Right lobe of liver (tissue), 6 donors: ENCODE measurements around the gene SH3PXD2A. TPM values are rescaled to one million over a fixed set of nuclear protein-coding genes. Genes with fewer than 3 reads are reported as not detected.
A peak's percentile ranks its signal among the peaks of the same experiment; 100 is the strongest.
"Not testable (repeated sequence)": the region's sequence is repeated elsewhere in the genome, so short reads cannot be mapped to it uniquely, and the experiment has no call there.

Source experiments
- ATAC-seq, 4 donors: fragments of 200-7000 bp; cut with Tn5 transposase; one replicate each; pipeline ENCODE4 v1.9.1; 2020; ENCODE audit warnings: mild to moderate bottlenecking in 4 of 4, moderate library complexity in 4 of 4
- DNase-seq, 3 donors: peaks; one replicate each; pipeline ENCODE4 v3.0.0-alpha.2; 2020
- H3K27ac ChIP-seq, 3 donors: fragments of 200-600 bp; one replicate each; pipeline ENCODE4 v1.8.0; 2022
- H3K27me3 ChIP-seq, 2 donors: fragments of 200-600 bp; one replicate each; pipeline ENCODE4 v1.8.0; 2022
- H3K36me3 ChIP-seq, 4 donors: fragments of 200-600 bp; sonication (generic) in 1 of 4; one replicate each; pipeline versions ENCODE4 v1.5.1 to v1.8.0; 2017 to 2022; ENCODE audit warnings: control low read depth in 1 of 4
- H3K4me1 ChIP-seq, 4 donors: fragments of 200-600 bp; sonication (generic) in 1 of 4; one replicate each; pipeline versions ENCODE4 v1.5.1 to v1.8.0; 2017 to 2022; ENCODE audit warnings: control low read depth in 1 of 4
- H3K4me3 ChIP-seq, 3 donors: fragments of 200-600 bp; one replicate each; pipeline ENCODE4 v1.8.0; 2022
- H3K9me3 ChIP-seq, 4 donors: fragments of 200-600 bp; sonication (generic) in 1 of 4; one replicate each; pipeline versions ENCODE4 v1.5.1 to v1.8.0; 2017 to 2022; ENCODE audit warnings: control low read depth in 1 of 4
- POLR2A ChIP-seq: fragments of 450-650 bp; IDR thresholded peaks from one replicate; pipeline ENCODE4 v1.6.1; 2017; ENCODE audit warnings: antibody characterized with exemption, mild to moderate bottlenecking
- WGBS: methylation state at CpG from one replicate; pipeline ENCODE4 v1.1.6; 2018; ENCODE audit warnings: low coverage, low lambda C conversion rate; ENCODE audit not compliant: insufficient coverage; ENCODE audit errors: missing lambda C conversion rate; 5-methylcytosine and 5-hydroxymethylcytosine counted together
- intact Hi-C, 2 donors: fragments of 100-400 bp; cut with DNase I; formaldehyde crosslinking; loops; one replicate each; pipeline versions ENCODE4 v1.11.2 to v1.14.1; 2022
- total RNA-seq, 6 experiments: library from RNA; depleted of rRNA in 2 of 6; stranded (reverse); fragments of >200 nt in 2 of 6; fragmentation: NEBNext Ultra II Directional in 3 of 6; extraction: Animal tissue kit (Norgen Biotek cat#: 25700) in 3 of 6; gene quantifications; one replicate each; pipeline versions ENCODE4 v1.1.0 to v1.2.4, GENCODE V29; 2016 to 2023
- TF ChIP-seq, protein P1 (sequence below), 4 donors: fragments of 200-600 bp in 3 of 4; fragments of 450-650 bp in 1 of 4; IDR thresholded peaks; one replicate each; pipeline versions ENCODE4 v1.5.1 to v1.8.0; 2016 to 2022; ENCODE audit warnings: antibody characterized with exemption in 4 of 4, mild to moderate bottlenecking in 2 of 4
- donor health status: DM: no; HTN: yes; CAD: no.
- donor health status: DM: no; HTN: no; CAD: no.
- donor health status: DM: no; HTN: no; CAD: no.
- donor health status: DM: no; HTN: yes; CAD: no.
- donor health status: DM: no; HTN: yes; CAD: no.

SH3PXD2A gene
- total RNA-seq, 6 experiments from 2014 or later: 3.0 to 38.3 (median 10.0) TPM

DNA sequence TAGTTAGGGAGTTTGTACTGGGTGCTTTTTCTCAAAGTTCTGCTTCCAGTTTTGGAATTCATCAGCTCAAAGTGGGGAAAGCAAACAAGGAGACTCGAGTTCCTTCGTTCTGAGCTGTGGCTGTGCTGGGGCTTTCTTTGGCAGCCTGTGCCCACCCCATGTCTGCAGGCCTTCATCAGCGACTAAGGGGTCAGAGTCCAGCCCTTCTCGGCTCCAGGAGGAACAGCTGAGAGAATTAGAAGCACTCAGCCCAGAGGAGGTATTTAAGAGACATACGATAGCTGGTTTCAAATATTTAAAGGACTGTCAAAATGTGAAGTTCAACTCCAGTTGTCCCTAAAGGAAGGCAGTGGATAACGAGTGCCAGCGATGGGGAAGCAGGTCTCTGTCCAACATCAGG is 41.3 kb downstream of the SH3PXD2A start:
- Histone ChIP-seq H3K4me1 (peaks cover 0 to 43% (median 17%) of the 10 kb centered on the region in 4 donors), H3K36me3 (no peaks in the 10 kb centered on the region), H3K27ac (no peak overlapping the region), H3K27me3 (no peaks in the 10 kb centered on the region), H3K4me3 (no peak overlapping the region), H3K9me3 (no peaks in the 10 kb centered on the region)
- ATAC-seq: no peak
- 57% methylated on average over 6 of the region's 7 CpGs for WGBS
- DNase-seq: peak in 1 of 3 donors; percentile 13
- intact Hi-C loops: no loop called here
- no peak for TF ChIP-seq POLR2A
- TF ChIP-seq, protein P1, sequence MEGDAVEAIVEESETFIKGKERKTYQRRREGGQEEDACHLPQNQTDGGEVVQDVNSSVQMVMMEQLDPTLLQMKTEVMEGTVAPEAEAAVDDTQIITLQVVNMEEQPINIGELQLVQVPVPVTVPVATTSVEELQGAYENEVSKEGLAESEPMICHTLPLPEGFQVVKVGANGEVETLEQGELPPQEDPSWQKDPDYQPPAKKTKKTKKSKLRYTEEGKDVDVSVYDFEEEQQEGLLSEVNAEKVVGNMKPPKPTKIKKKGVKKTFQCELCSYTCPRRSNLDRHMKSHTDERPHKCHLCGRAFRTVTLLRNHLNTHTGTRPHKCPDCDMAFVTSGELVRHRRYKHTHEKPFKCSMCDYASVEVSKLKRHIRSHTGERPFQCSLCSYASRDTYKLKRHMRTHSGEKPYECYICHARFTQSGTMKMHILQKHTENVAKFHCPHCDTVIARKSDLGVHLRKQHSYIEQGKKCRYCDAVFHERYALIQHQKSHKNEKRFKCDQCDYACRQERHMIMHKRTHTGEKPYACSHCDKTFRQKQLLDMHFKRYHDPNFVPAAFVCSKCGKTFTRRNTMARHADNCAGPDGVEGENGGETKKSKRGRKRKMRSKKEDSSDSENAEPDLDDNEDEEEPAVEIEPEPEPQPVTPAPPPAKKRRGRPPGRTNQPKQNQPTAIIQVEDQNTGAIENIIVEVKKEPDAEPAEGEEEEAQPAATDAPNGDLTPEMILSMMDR (IDR thresholded peaks at IDR 0.05): no peak

DNA sequence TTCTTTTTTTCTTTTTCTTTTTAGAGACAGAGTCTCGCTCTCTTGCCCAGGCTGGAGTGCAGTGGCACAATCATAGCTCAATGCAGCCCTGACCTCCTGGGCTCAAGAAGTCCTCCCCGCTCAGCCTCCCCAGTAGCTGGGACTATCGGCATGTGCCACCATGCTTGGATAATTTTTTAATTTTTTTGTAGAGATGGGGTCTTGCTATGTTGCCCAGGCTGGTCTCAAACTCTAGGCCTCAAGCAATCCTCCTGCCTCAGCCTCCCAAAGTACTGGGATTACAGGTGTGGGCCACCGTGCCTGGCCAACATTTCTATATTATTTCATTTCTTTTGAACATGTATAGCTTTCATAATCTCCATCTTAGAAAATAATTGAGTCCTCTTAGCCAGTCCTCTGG is 42.1 kb downstream of the SH3PXD2A start:
- H3K9me3 ChIP-seq, intact Hi-C loops, H3K27me3 ChIP-seq, H3K36me3 ChIP-seq, H3K4me3 ChIP-seq, H3K27ac ChIP-seq, ATAC-seq: not testable (repeated sequence)
- DNase-seq: peak in 1 of 3 donors; percentile 5
- H3K4me1 ChIP-seq: peaks cover 0 to 42% (median 15%) of the 10 kb centered on the region in 4 donors
- WGBS: 90% methylated on average over 4 of the region's 4 CpGs

DNA sequence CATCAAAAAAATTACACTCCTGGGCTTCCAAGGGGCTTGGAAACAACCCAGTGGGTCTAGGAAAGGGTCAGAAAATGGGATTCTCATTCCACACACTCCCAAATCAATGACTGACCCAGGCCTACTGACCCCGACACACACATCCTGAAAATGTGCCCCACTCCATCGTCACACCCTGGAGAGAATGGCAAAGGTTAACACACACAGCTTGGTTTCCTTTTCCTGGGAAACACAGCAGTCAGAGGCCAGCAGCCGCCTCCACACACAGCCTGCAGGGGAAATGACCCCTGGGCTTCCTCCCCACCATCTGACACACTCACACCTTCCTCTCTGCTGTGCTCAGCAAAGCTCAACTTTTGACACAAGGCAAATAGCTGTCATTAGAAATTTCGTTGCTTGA is 42.9 kb downstream of the SH3PXD2A start:
- H3K27me3 ChIP-seq: no peaks in the 10 kb centered on the region
- DNase-seq: peak; percentile 60 to 63 (median 60)
- peak; percentile 74 to 88 (median 77) for ATAC-seq
- intact Hi-C loops: no loop called here
- TF ChIP-seq POLR2A: no peak
- TF ChIP-seq, protein P1 (IDR thresholded peaks at IDR 0.05): peak in 1 of 4 donors; percentile 6
- no peaks in the 10 kb centered on the region for H3K36me3 ChIP-seq
- H3K4me3 ChIP-seq: no peak overlapping the region
- peak overlapping the region; percentile 7 to 48 (median 46) for H3K27ac ChIP-seq
- WGBS: 3% methylated on average over 4 of the region's 4 CpGs
- no peaks in the 10 kb centered on the region for H3K9me3 ChIP-seq
- H3K4me1 ChIP-seq: peaks cover 0 to 40% (median 14%) of the 10 kb centered on the region in 4 donors

DNA sequence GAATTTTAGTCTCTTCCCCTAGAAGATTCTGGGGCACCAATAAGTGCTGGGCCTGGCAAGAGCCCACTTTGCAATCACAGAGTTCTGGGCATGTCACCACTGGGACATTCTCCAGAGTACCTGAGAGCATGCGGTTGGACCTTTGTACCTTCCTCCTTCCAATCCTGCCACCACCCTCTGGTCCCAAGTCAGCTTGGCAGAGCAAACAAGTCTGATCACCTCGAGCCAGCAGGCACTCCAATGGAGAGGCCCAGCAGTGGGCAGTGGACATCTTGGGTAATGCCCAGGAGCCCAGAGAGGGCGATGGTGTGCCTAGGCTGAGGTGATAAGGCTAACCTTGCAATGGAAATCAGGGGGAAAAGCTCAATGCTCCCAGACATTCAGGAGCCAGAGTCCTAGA is 43.4 kb downstream of the SH3PXD2A start:
- peak overlapping the region; percentile 7 to 48 (median 46) for H3K27ac ChIP-seq
- ATAC-seq: peak; percentile 84 to 96 (median 86)
- intact Hi-C loops: no loop called here

DNA sequence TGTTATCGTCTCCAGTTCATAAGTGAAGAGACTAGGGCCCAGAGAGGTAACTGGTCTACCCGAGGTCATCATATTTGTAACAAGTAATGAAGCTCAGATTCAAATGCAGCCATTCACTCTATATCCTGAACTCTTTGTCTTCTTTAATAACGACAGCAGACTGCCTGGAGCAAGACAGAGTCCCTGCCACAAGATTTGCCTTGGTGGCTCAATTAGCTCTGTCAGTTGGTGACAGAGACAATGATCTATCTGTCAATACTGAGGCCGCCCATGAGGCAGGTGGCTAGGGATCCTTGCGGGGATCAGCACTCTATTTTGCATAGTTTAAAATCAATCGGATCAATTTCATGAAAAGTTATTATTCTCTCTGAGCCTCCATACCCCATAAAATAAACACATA is 43.9 kb downstream of the SH3PXD2A start:
- DNase-seq (no peak), ATAC-seq (no peak)
- intact Hi-C loops: no loop called here
- H3K27me3 ChIP-seq: no peaks in the 10 kb centered on the region
- H3K4me1 ChIP-seq: peaks cover 0 to 40% (median 14%) of the 10 kb centered on the region in 4 donors
- H3K9me3 ChIP-seq: no peaks in the 10 kb centered on the region
- H3K36me3 ChIP-seq: no peaks in the 10 kb centered on the region
- WGBS: 81% methylated on average over 6 of the region's 6 CpGs
- no peak overlapping the region for H3K4me3 ChIP-seq
- peak overlapping the region in 2 of 3 donors; percentile 7 to 46 for H3K27ac ChIP-seq
- no peak for TF ChIP-seq POLR2A
- TF ChIP-seq, protein P1 (IDR thresholded peaks at IDR 0.05): no peak

More for the DNA sequence above, 43.4 kb downstream of the SH3PXD2A start:
- Histone ChIP-seq H3K27me3 (no peaks in the 10 kb centered on the region), H3K4me3 (no peak overlapping the region), H3K4me1 (peaks cover 0 to 40% (median 14%) of the 10 kb centered on the region in 4 donors), H3K9me3 (no peaks in the 10 kb centered on the region), H3K36me3 (no peaks in the 10 kb centered on the region)
- DNase-seq: peak; percentile 48 to 89 (median 84)
- 12% methylated on average over 3 of the region's 3 CpGs for WGBS
- TF ChIP-seq, protein P1 (IDR thresholded peaks at IDR 0.05): no peak
- no peak for TF ChIP-seq POLR2A
